ENCODE results near the gene FMO1.
"Not testable (repeated sequence)": the region's sequence is repeated elsewhere in the genome, so short reads cannot be mapped to it uniquely, and the experiment has no call there.

The FMO1 gene

GRCh38 chr1:171233183-171233582 is 15.1 kb upstream of the FMO1 start:
- no peak overlapping the region for H3K4me3 ChIP-seq (ENCODE audit: low read depth, low read length)

GRCh38 chr1:171236231-171236630 is 12.1 kb upstream of the FMO1 start:
- not testable (repeated sequence) for H3K4me3 ChIP-seq (ENCODE audit: low read depth, low read length)

- H3K4me3 ChIP-seq (ENCODE audit: low read depth, low read length), result no peak overlapping the region
Measured at GRCh38 chr1:171243878-171244277, 4.4 kb upstream of the FMO1 start.

GRCh38 chr1:171245458-171246064 is 2.7 kb upstream of the FMO1 start:
- no peak overlapping the region for H3K4me3 ChIP-seq (ENCODE audit: low read depth, low read length)

- H3K4me3 ChIP-seq (ENCODE audit: low read depth, low read length), result no peak overlapping the region
Measured at GRCh38 chr1:171247501-171247900, 793 bp upstream of the FMO1 start.

GRCh38 chr1:171248841-171249240 is 547 bp downstream of the FMO1 start:
- H3K4me3 ChIP-seq (ENCODE audit: low read depth, low read length), result no peak overlapping the region

- H3K4me3 ChIP-seq (ENCODE audit: low read depth, low read length), result no peak overlapping the region
Measured at GRCh38 chr1:171250263-171250662, 2.0 kb downstream of the FMO1 start.

GRCh38 chr1:171251042-171251951 is 3.0 kb downstream of the FMO1 start:
- H3K4me3 ChIP-seq (ENCODE audit: low read depth, low read length), result peak overlapping the region; percentile 40

GRCh38 chr1:171251952-171252300 is 3.6 kb downstream of the FMO1 start:
- no peak overlapping the region for H3K4me3 ChIP-seq (ENCODE audit: low read depth, low read length)

GRCh38 chr1:171252482-171252881 is 4.2 kb downstream of the FMO1 start:
- no peak overlapping the region for H3K4me3 ChIP-seq (ENCODE audit: low read depth, low read length)

- no peak overlapping the region for H3K4me3 ChIP-seq (ENCODE audit: low read depth, low read length)
Measured at GRCh38 chr1:171254859-171255258, 6.6 kb downstream of the FMO1 start.

GRCh38 chr1:171256940-171257606 is 8.8 kb downstream of the FMO1 start:
- H3K4me3 ChIP-seq (ENCODE audit: low read depth, low read length), result no peak overlapping the region

GRCh38 chr1:171257607-171258076 is 9.3 kb downstream of the FMO1 start:
- no peak overlapping the region for H3K4me3 ChIP-seq (ENCODE audit: low read depth, low read length)

GRCh38 chr1:171258429-171258828 is 10.1 kb downstream of the FMO1 start:
- no peak overlapping the region for H3K4me3 ChIP-seq (ENCODE audit: low read depth, low read length)

- H3K4me3 ChIP-seq (ENCODE audit: low read depth, low read length), result no peak overlapping the region
Measured at GRCh38 chr1:171258943-171259342, 10.6 kb downstream of the FMO1 start.

- H3K4me3 ChIP-seq (ENCODE audit: low read depth, low read length), result no peak overlapping the region
Measured at GRCh38 chr1:171261336-171261735, 13.0 kb downstream of the FMO1 start.

GRCh38 chr1:171263901-171264300 is 15.6 kb downstream of the FMO1 start:
- H3K4me3 ChIP-seq (ENCODE audit: low read depth, low read length), result no peak overlapping the region

GRCh38 chr1:171265686-171266085 is 17.4 kb downstream of the FMO1 start:
- H3K4me3 ChIP-seq (ENCODE audit: low read depth, low read length), result no peak overlapping the region

GRCh38 chr1:171266930-171267329 is 18.6 kb downstream of the FMO1 start:
- no peak overlapping the region for H3K4me3 ChIP-seq (ENCODE audit: low read depth, low read length)

- H3K4me3 ChIP-seq (ENCODE audit: low read depth, low read length), result no peak overlapping the region
Measured at GRCh38 chr1:171267391-171267790, 19.1 kb downstream of the FMO1 start.

- no peak overlapping the region for H3K4me3 ChIP-seq (ENCODE audit: low read depth, low read length)
Measured at GRCh38 chr1:171270806-171271205, 22.5 kb downstream of the FMO1 start.

- H3K4me3 ChIP-seq (ENCODE audit: low read depth, low read length), result no peak overlapping the region
Measured at GRCh38 chr1:171277534-171277933, 29.2 kb downstream of the FMO1 start.

Measured in iPS-11a (cell line).